ENCODE data around the gene RCL1.

The RCL1 gene

DNA sequence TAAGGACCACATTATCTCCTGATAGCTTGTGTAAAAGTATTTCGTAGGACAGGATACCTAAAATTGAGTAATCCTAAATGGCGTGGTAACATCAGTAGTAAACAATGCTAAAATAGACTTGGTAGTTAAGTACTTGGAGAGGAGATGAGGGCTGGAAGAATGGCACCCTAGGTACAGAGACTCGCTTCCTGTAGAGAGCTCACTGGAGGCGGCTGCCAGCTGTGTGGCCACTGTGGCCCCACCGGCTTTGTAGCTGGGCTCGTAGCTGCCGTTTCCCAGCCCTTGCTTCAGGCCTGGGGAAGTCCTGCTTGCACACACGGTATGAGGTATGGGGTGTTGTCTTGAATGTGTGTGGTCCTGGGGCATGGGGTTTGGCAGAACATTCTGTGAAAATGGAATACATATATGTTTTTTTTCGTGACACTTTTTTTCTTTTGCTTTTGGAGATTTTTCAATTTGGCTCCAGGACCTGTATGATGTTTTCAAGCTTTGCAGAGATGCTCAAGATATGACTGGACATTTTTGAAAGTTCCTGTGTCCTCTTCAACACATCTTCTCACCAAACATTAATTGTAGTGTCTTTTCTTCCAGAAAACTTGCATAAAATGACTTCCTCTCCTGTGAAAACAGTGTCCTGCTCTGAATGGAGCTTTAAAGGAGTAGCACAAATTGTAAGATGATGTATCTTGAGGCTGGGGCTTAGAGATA, 58.0 kb downstream of the RCL1 start:
- in situ Hi-C loops (cut with MboI; ENCODE audit: low pct_unique_long_range_greater_than_20kb, low sequenced_read_pairs, unreplicated experiment): no loop called here
- TF ChIP-seq, protein P1, sequence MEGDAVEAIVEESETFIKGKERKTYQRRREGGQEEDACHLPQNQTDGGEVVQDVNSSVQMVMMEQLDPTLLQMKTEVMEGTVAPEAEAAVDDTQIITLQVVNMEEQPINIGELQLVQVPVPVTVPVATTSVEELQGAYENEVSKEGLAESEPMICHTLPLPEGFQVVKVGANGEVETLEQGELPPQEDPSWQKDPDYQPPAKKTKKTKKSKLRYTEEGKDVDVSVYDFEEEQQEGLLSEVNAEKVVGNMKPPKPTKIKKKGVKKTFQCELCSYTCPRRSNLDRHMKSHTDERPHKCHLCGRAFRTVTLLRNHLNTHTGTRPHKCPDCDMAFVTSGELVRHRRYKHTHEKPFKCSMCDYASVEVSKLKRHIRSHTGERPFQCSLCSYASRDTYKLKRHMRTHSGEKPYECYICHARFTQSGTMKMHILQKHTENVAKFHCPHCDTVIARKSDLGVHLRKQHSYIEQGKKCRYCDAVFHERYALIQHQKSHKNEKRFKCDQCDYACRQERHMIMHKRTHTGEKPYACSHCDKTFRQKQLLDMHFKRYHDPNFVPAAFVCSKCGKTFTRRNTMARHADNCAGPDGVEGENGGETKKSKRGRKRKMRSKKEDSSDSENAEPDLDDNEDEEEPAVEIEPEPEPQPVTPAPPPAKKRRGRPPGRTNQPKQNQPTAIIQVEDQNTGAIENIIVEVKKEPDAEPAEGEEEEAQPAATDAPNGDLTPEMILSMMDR (IDR thresholded peaks at IDR 0.05; ENCODE audit: extremely low read depth, insufficient read depth, missing control alignments): no peak
- no peak for DNase-seq (ENCODE audit: low spot score)

GRCh38 chr9:4852419-4852818, 59.7 kb downstream of the RCL1 start:
- TF ChIP-seq, protein P1 (IDR thresholded peaks at IDR 0.05; ENCODE audit: extremely low read depth, insufficient read depth, missing control alignments): no peak
- in situ Hi-C loops (cut with MboI; ENCODE audit: low pct_unique_long_range_greater_than_20kb, low sequenced_read_pairs, unreplicated experiment): no loop called here
- DNase-seq (ENCODE audit: low spot score): no peak

DNA sequence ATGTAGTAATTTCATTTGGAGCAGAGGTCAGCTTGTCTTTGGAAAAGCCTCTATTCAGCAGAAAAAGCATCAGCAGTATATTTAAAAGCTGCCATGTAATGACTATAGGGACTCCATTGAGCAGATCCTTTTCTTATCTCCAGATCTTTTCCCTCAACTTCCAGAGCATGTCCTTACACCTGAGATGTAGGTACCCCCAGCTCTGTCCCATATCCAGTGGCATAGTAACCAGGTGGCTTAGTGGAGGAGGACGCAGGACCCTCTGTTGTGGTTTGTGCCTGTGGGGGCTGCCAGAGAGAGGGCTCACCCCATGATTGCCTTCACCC, 61.5 kb downstream of the RCL1 start:
- in situ Hi-C loops (cut with MboI; ENCODE audit: low pct_unique_long_range_greater_than_20kb, low sequenced_read_pairs, unreplicated experiment): no loop called here
- TF ChIP-seq, protein P1 (IDR thresholded peaks at IDR 0.05; ENCODE audit: extremely low read depth, insufficient read depth, missing control alignments): no peak
- no peak for DNase-seq (ENCODE audit: low spot score)

GRCh38 chr9:4855841-4856240, 63.1 kb downstream of the RCL1 start:
- no peak for DNase-seq (ENCODE audit: low spot score)
- TF ChIP-seq, protein P1 (IDR thresholded peaks at IDR 0.05; ENCODE audit: extremely low read depth, insufficient read depth, missing control alignments): no peak
- in situ Hi-C loops (cut with MboI; ENCODE audit: low pct_unique_long_range_greater_than_20kb, low sequenced_read_pairs, unreplicated experiment): no loop called here

DNA sequence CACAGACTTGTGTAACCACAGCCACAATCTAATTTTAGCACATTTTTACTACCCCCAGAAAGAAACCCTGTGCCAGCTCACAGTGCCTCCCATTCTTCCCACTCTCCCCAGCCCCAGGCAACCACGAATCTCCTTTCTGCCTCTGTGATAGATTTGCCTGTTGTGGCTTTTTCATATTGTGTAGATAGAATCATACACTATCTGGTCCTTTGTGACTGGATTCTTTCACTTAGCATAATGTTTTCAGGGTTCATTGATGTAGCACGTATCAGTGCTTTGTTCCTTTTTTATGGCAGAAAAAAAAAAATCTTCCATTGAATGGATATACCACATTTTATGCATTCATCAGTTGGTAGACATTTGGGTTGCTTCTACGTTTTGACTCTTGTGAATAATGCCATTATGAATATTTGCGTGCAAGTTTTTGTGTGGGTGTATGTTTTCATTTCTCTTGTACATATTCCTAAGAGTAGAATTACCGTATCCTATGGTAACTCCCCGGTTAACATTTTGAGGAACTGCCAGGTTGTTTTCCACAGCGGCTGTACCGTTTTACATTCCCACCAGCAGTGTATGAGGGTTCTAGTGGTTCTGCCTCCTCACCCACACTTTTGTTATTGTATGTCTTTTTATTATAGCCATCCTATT, 64.5 kb downstream of the RCL1 start:
- no peak for DNase-seq (ENCODE audit: low spot score)
- TF ChIP-seq, protein P1 (IDR thresholded peaks at IDR 0.05; ENCODE audit: extremely low read depth, insufficient read depth, missing control alignments): no peak
- in situ Hi-C loops (cut with MboI; ENCODE audit: low pct_unique_long_range_greater_than_20kb, low sequenced_read_pairs, unreplicated experiment): no loop called here

DNA sequence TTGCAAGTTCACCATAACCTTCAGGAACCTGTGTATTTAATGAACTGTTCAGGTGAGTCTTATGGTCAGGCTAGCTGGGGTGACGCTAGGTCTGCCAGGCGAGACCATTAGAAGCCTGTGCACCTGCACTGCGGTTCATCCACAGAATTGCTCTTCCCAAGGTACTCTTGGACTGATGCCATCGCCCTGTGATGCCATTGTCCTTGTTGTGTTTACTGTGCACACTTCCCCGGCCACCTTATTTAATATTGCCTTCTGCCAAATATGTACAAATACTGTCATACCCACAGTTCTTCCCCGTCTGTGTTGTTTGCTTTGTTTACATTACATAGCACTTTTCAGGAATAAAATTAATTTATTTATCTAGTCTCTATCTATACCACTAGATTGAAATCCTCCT, 66.3 kb downstream of the RCL1 start:
- DNase-seq (ENCODE audit: low spot score): no peak
- TF ChIP-seq, protein P1 (IDR thresholded peaks at IDR 0.05; ENCODE audit: extremely low read depth, insufficient read depth, missing control alignments): no peak

More for the DNA sequence above, 66.3 kb downstream of the RCL1 start:
- in situ Hi-C loops (cut with MboI; ENCODE audit: low pct_unique_long_range_greater_than_20kb, low sequenced_read_pairs, unreplicated experiment): no loop called here
